GM23338 (cell line): Measurements from ENCODE around the gene FCRL6. TPM values are rescaled to one million over a fixed set of nuclear protein-coding genes. Genes with fewer than 3 reads are reported as not detected.

ENCODE experiments used
- ATAC-seq: fragments of 200-7000 bp; cut with Tn5 transposase; 3 replicates; pipeline ENCODE4 v1.9.1; 2020
- DNase-seq: peaks from one replicate; pipeline ENCODE4 v3.0.0-alpha.2; 2015; ENCODE audit warnings: low spot score
- H2AFZ ChIP-seq: fragments of 200-600 bp; sonication (generic); 2 replicates; pipeline ENCODE4 v1.8.0; 2016; ENCODE audit warnings: antibody characterized with exemption, mild to moderate bottlenecking, moderate library complexity
- H3F3A ChIP-seq: fragments of 200-600 bp; sonication (generic); replicated peaks from 2 replicates; pipeline ENCODE4 v1.8.0; 2017; ENCODE audit warnings: antibody characterized with exemption, mixed run types, low read depth
- H3K27ac ChIP-seq: fragments of 200-600 bp; sonication (generic); 2 replicates; pipeline ENCODE4 v1.6.1; 2016; ENCODE audit warnings: low read depth
- H3K27me3 ChIP-seq: fragments of 200-600 bp; sonication (generic); 2 replicates; pipeline ENCODE4 v1.8.0; 2016; ENCODE audit warnings: mild to moderate bottlenecking, mixed run types, moderate library complexity; ENCODE audit not compliant: insufficient read depth
- H3K36me3 ChIP-seq: fragments of 200-600 bp; sonication (generic); 2 replicates; pipeline ENCODE4 v1.8.0; 2016; ENCODE audit warnings: mild to moderate bottlenecking; ENCODE audit not compliant: insufficient read depth
- H3K4me1 ChIP-seq: fragments of 200-600 bp; sonication (generic); 2 replicates; pipeline ENCODE4 v1.8.0; 2016; ENCODE audit warnings: mild to moderate bottlenecking, moderate library complexity; ENCODE audit not compliant: insufficient read depth
- H3K4me2 ChIP-seq: fragments of 200-600 bp; sonication (generic); 2 replicates; pipeline ENCODE4 v1.7.1; 2017; ENCODE audit warnings: mixed run types
- H3K4me3 ChIP-seq: fragments of 200-600 bp; sonication (generic); 2 replicates; pipeline ENCODE4 v1.6.1; 2016; ENCODE audit warnings: mixed run types
- H3K79me2 ChIP-seq: fragments of 200-600 bp; sonication (generic); replicated peaks from 2 replicates; pipeline ENCODE4 v1.8.0; 2017; ENCODE audit warnings: mild to moderate bottlenecking; ENCODE audit not compliant: insufficient read depth
- H3K9me2 ChIP-seq: fragments of 200-600 bp; sonication (generic); 2 replicates; pipeline ENCODE4 v1.8.0; 2017; ENCODE audit not compliant: insufficient read depth
- H4K20me1 ChIP-seq: fragments of 200-600 bp; sonication (generic); replicated peaks from 2 replicates; pipeline ENCODE4 v1.8.0; 2017; ENCODE audit warnings: mild to moderate bottlenecking; ENCODE audit not compliant: insufficient read depth
- H3K27ac Mint-ChIP-seq: 2 replicates; pipeline ENCODE4 v1.8.0; 2020; ENCODE audit warnings: inconsistent platforms, mild to moderate bottlenecking, moderate library complexity, mixed read lengths
- H3K27me3 Mint-ChIP-seq: 3 replicates; pipeline ENCODE4 v1.8.0; 2022; ENCODE audit warnings: low read depth, mild to moderate bottlenecking, moderate library complexity, mixed read lengths, inconsistent platforms; ENCODE audit not compliant: insufficient read depth, poor library complexity
- H3K36me3 Mint-ChIP-seq: 3 replicates; pipeline ENCODE4 v1.8.0; 2021; ENCODE audit warnings: low read depth, mild to moderate bottlenecking, inconsistent platforms, moderate library complexity, mixed read lengths
- H3K4me1 Mint-ChIP-seq: 3 replicates; pipeline ENCODE4 v1.8.0; 2020; ENCODE audit warnings: mild to moderate bottlenecking, inconsistent platforms, mixed read lengths
- H3K4me3 Mint-ChIP-seq: 3 replicates; pipeline ENCODE4 v1.8.0; 2021; ENCODE audit warnings: moderate library complexity, mild to moderate bottlenecking, inconsistent platforms, mixed read lengths
- H3K9me3 Mint-ChIP-seq: 3 replicates; pipeline ENCODE4 v1.8.0; 2020; ENCODE audit warnings: moderate library complexity, mild to moderate bottlenecking, inconsistent platforms, mixed read lengths
- CREB1 ChIP-seq: fragments of 250-450 bp; sonication (Bioruptor Pico); IDR thresholded peaks from 2 replicates; pipeline ENCODE4 v1.5.0; 2020; ENCODE audit warnings: low read depth, mild to moderate bottlenecking, moderate library complexity
- EZH2 ChIP-seq: fragments of 200-600 bp; sonication (generic); IDR thresholded peaks from one replicate; pipeline ENCODE4 v1.8.0; 2017; ENCODE audit warnings: antibody characterized with exemption, mild to moderate bottlenecking, low read depth; ENCODE audit not compliant: unreplicated experiment
- EZH2phosphoT487 ChIP-seq: fragments of 200-600 bp; sonication (generic); IDR thresholded peaks from one replicate; pipeline ENCODE4 v1.8.1; 2018; ENCODE audit warnings: antibody characterized with exemption; ENCODE audit not compliant: unreplicated experiment
- JUNB ChIP-seq: IDR thresholded peaks from one replicate; pipeline ENCODE4 v1.6.1; 2016; ENCODE audit warnings: antibody characterized with exemption; ENCODE audit not compliant: unreplicated experiment
- NANOG ChIP-seq: IDR thresholded peaks from 2 replicates; pipeline ENCODE4 v1.6.1; 2016; ENCODE audit warnings: antibody characterized with exemption, borderline replicate concordance
- POLR2AphosphoS5 ChIP-seq: IDR thresholded peaks from 2 replicates; pipeline ENCODE4 v1.6.1; 2016; ENCODE audit warnings: antibody characterized with exemption, low read depth
- STAT1 ChIP-seq: IDR thresholded peaks from one replicate; pipeline ENCODE4 v1.6.1; 2016; ENCODE audit warnings: antibody characterized with exemption; ENCODE audit not compliant: unreplicated experiment
- ZNF114 ChIP-seq: fragments of 250-450 bp; sonication (Bioruptor Pico); IDR thresholded peaks from 2 replicates; pipeline ENCODE4 v1.5.0; 2020; ENCODE audit warnings: mild to moderate bottlenecking, moderate library complexity
- ZNF331 ChIP-seq: fragments of 250-450 bp; sonication (Bioruptor Pico); IDR thresholded peaks from 2 replicates; pipeline ENCODE4 v1.5.0; 2020; ENCODE audit warnings: low read depth, mild to moderate bottlenecking, moderate library complexity
- polyA plus RNA-seq: library from polyadenylated mRNA; unstranded; fragments of >200 nt; fragmentation: Nextera tagmentation; extraction: Ambion mirVana; gene quantifications from 2 replicates; pipeline ENCODE4 v1.2.1, GENCODE V29; 2016
- total RNA-seq: library from RNA; depleted of rRNA; stranded (reverse); fragments of >200 nt; shearing (Covaris generic); gene quantifications from 2 replicates; pipeline ENCODE4 v1.2.3, GENCODE V29; 2014
- TF ChIP-seq, protein P1 (sequence below): IDR thresholded peaks from one replicate; pipeline ENCODE4 v1.6.1; 2018; ENCODE audit warnings: antibody characterized with exemption; ENCODE audit not compliant: unreplicated experiment
- TF ChIP-seq, protein P2 (sequence below), 2 experiments: fragments of 200-600 bp in 1 of 2; sonication (generic) in 1 of 2; conservative IDR thresholded peaks; 2 replicates each; pipeline versions ENCODE4 v1.5.1 to v1.6.1; 2016 to 2017; ENCODE audit warnings: antibody characterized with exemption in 2 of 2, low read depth in 2 of 2, mild to moderate bottlenecking in 2 of 2, moderate library complexity in 1 of 2
- TF ChIP-seq, protein P3 (sequence below): IDR thresholded peaks from 2 replicates; pipeline ENCODE4 v1.6.1; 2016; ENCODE audit warnings: antibody characterized with exemption

The FCRL6 gene
- total and polyA plus RNA-seq, 2 experiments from 2014 or later: not detected

DNA sequence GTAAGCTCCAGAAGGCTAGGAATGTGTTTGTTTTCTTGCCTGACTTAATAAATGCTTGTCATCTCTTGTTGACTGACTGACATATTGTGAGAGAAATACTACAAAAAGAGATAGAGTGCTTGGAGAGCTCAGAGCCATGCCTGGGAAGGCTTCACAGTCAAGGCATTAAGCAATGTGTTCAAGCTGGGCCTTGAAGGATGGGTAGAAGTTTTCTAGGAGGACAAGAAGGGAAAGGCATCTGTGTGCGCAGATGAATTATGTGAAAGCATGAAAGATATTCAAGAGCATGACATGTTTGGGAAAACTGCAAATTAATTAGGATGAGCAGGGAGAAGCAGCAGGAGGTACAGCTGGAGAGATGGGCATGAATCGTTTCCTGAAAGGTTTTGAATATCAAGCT is 30.1 kb downstream of the FCRL6 start:
- DNase-seq: no peak
- Mint-ChIP-seq H3K4me3 (no peak overlapping the region), H3K9me3 (no peaks in the 10 kb centered on the region; the same call in 2 of the 3 replicates), H3K27me3 (peaks cover 4% of the 10 kb centered on the region), H3K27ac (no peak overlapping the region), H3K4me1 (peaks cover 14% of the 10 kb centered on the region), H3K36me3 (no peaks in the 10 kb centered on the region)
- H3K27ac ChIP-seq: no peak overlapping the region
- no peaks in the 10 kb centered on the region for H3K36me3 ChIP-seq
- H3F3A ChIP-seq: no peaks in the 10 kb centered on the region
- H3K27me3 ChIP-seq: no peaks in the 10 kb centered on the region
- H4K20me1 ChIP-seq: no peaks in the 10 kb centered on the region
- H3K4me2 ChIP-seq: no peak overlapping the region
- no peaks in the 10 kb centered on the region for H3K79me2 ChIP-seq
- no peak for TF ChIP-seq CREB1
- TF ChIP-seq, protein P1, sequence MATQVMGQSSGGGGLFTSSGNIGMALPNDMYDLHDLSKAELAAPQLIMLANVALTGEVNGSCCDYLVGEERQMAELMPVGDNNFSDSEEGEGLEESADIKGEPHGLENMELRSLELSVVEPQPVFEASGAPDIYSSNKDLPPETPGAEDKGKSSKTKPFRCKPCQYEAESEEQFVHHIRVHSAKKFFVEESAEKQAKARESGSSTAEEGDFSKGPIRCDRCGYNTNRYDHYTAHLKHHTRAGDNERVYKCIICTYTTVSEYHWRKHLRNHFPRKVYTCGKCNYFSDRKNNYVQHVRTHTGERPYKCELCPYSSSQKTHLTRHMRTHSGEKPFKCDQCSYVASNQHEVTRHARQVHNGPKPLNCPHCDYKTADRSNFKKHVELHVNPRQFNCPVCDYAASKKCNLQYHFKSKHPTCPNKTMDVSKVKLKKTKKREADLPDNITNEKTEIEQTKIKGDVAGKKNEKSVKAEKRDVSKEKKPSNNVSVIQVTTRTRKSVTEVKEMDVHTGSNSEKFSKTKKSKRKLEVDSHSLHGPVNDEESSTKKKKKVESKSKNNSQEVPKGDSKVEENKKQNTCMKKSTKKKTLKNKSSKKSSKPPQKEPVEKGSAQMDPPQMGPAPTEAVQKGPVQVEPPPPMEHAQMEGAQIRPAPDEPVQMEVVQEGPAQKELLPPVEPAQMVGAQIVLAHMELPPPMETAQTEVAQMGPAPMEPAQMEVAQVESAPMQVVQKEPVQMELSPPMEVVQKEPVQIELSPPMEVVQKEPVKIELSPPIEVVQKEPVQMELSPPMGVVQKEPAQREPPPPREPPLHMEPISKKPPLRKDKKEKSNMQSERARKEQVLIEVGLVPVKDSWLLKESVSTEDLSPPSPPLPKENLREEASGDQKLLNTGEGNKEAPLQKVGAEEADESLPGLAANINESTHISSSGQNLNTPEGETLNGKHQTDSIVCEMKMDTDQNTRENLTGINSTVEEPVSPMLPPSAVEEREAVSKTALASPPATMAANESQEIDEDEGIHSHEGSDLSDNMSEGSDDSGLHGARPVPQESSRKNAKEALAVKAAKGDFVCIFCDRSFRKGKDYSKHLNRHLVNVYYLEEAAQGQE: no peak
- TF ChIP-seq EZH2phosphoT487: no peak
- TF ChIP-seq ZNF114: no peak
- no peak for TF ChIP-seq JUNB
- TF ChIP-seq, protein P2, sequence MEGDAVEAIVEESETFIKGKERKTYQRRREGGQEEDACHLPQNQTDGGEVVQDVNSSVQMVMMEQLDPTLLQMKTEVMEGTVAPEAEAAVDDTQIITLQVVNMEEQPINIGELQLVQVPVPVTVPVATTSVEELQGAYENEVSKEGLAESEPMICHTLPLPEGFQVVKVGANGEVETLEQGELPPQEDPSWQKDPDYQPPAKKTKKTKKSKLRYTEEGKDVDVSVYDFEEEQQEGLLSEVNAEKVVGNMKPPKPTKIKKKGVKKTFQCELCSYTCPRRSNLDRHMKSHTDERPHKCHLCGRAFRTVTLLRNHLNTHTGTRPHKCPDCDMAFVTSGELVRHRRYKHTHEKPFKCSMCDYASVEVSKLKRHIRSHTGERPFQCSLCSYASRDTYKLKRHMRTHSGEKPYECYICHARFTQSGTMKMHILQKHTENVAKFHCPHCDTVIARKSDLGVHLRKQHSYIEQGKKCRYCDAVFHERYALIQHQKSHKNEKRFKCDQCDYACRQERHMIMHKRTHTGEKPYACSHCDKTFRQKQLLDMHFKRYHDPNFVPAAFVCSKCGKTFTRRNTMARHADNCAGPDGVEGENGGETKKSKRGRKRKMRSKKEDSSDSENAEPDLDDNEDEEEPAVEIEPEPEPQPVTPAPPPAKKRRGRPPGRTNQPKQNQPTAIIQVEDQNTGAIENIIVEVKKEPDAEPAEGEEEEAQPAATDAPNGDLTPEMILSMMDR (conservative IDR thresholded peaks at IDR 0.05; ENCODE audit: low read depth in 2 of 2): no peak
- TF ChIP-seq NANOG: no peak
- no peak for TF ChIP-seq STAT1
- H3K9me2 ChIP-seq: no peaks in the 10 kb centered on the region
- ATAC-seq: no peak
- no peaks in the 10 kb centered on the region; the same call in 1 of the 2 replicates for H3K4me1 ChIP-seq
- no peak overlapping the region for H2AFZ ChIP-seq
- H3K4me3 ChIP-seq: no peak overlapping the region

DNA sequence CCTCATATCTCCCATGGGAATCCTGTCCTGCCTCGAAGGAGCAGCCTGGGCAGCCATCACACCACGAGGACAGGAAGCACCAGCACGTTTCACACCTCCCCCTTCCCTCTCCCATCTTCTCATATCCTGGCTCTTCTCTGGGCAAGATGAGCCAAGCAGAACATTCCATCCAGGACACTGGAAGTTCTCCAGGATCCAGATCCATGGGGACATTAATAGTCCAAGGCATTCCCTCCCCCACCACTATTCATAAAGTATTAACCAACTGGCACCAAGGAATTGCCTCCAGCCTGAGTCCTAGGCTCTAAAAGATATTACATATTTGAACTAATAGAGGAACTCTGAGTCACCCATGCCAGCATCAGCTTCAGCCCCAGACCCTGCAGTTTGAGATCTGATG is 33.2 kb downstream of the FCRL6 start:
- no peak overlapping the region for H3K4me3 ChIP-seq
- H3K27ac ChIP-seq: no peak overlapping the region
- Mint-ChIP-seq H3K36me3 (no peaks in the 10 kb centered on the region), H3K9me3 (no peaks in the 10 kb centered on the region; the same call in 2 of the 3 replicates), H3K27me3 (peaks cover 2% of the 10 kb centered on the region), H3K4me3 (no peak overlapping the region), H3K4me1 (peaks cover 8% of the 10 kb centered on the region), H3K27ac (no peak overlapping the region)
- H3F3A ChIP-seq: no peaks in the 10 kb centered on the region
- no peaks in the 10 kb centered on the region for H3K79me2 ChIP-seq
- H4K20me1 ChIP-seq: no peaks in the 10 kb centered on the region
- no peaks in the 10 kb centered on the region; the same call in 1 of the 2 replicates for H3K4me1 ChIP-seq
- DNase-seq: no peak
- no peak overlapping the region for H2AFZ ChIP-seq
- no peaks in the 10 kb centered on the region for H3K9me2 ChIP-seq
- H3K27me3 ChIP-seq: no peaks in the 10 kb centered on the region
- no peak overlapping the region for H3K4me2 ChIP-seq
- H3K36me3 ChIP-seq: no peaks in the 10 kb centered on the region
- no peak for ATAC-seq
- TF ChIP-seq ZNF331 (CRISPR knock-in tag) (no peak), STAT1 (no peak), NANOG (no peak), CREB1 (no peak), EZH2phosphoT487 (no peak), EZH2 (no peak), POLR2AphosphoS5 (no peak), JUNB (no peak)
- TF ChIP-seq, protein P2 (conservative IDR thresholded peaks at IDR 0.05; ENCODE audit: low read depth in 2 of 2): no peak
- TF ChIP-seq, protein P1: no peak
- TF ChIP-seq, protein P3, sequence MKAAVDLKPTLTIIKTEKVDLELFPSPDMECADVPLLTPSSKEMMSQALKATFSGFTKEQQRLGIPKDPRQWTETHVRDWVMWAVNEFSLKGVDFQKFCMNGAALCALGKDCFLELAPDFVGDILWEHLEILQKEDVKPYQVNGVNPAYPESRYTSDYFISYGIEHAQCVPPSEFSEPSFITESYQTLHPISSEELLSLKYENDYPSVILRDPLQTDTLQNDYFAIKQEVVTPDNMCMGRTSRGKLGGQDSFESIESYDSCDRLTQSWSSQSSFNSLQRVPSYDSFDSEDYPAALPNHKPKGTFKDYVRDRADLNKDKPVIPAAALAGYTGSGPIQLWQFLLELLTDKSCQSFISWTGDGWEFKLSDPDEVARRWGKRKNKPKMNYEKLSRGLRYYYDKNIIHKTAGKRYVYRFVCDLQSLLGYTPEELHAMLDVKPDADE: no peak
